K562 (cell line): ENCODE data around the gene NQO2. TPM values are rescaled to one million over a fixed set of nuclear protein-coding genes. Genes with fewer than 3 reads are reported as not detected.

Source experiments
- ATF2 ChIP-seq: sonication (generic); formaldehyde crosslinking; IDR thresholded peaks from 2 replicates; pipeline ENCODE4 v1.8.1; 2022; ENCODE audit warnings: missing genetic modification reagents
- GTF2B ChIP-seq: IDR thresholded peaks from 2 replicates; pipeline ENCODE4 v1.6.1; 2011; ENCODE audit not compliant: insufficient read length; ENCODE audit errors: extremely low read depth
- HDAC6 ChIP-seq: IDR thresholded peaks from 2 replicates; pipeline ENCODE4 v1.6.1; 2012; ENCODE audit warnings: low read depth, mild to moderate bottlenecking, control low read depth, inconsistent platforms, low read length, moderate library complexity
- MED1 ChIP-seq: sonication (generic); formaldehyde crosslinking; IDR thresholded peaks from 2 replicates; pipeline ENCODE4 v1.8.1; 2023; ENCODE audit warnings: missing genetic modification reagents, borderline replicate concordance
- POLR2AphosphoS2 ChIP-seq: IDR thresholded peaks from 2 replicates; pipeline ENCODE4 v1.6.1; 2012; ENCODE audit warnings: low read length, improper control_type of control experiment
- RBM22 ChIP-seq: fragments of 200-400 bp; formaldehyde crosslinking; IDR thresholded peaks from 2 replicates; pipeline ENCODE4 v1.6.1; 2018; ENCODE audit warnings: low read length, low read depth; ENCODE audit not compliant: poor library complexity, severe bottlenecking
- SAFB2 ChIP-seq: fragments of 200-400 bp; formaldehyde crosslinking; IDR thresholded peaks from 2 replicates; pipeline ENCODE4 v1.6.1; 2018; ENCODE audit warnings: borderline replicate concordance, low read length, low read depth, moderate library complexity; ENCODE audit not compliant: severe bottlenecking
- STAT6 ChIP-seq: sonication (generic); formaldehyde crosslinking; IDR thresholded peaks from 2 replicates; pipeline ENCODE4 v1.8.1; 2023; ENCODE audit warnings: mild to moderate bottlenecking, missing genetic modification reagents
- TEAD2 ChIP-seq: fragments of 450-650 bp; IDR thresholded peaks from 2 replicates; pipeline ENCODE4 v1.6.1; 2016; ENCODE audit warnings: missing genetic modification characterization, control low read depth, missing compliant biosample characterization
- ZBTB12 ChIP-seq: fragments of 250-450 bp; sonication (Bioruptor Pico); IDR thresholded peaks from 2 replicates; pipeline ENCODE4 v1.4.0; 2020
- ZFP91 ChIP-seq: sonication (generic); formaldehyde crosslinking; IDR thresholded peaks from 2 replicates; pipeline ENCODE4 v1.8.0; 2022; ENCODE audit warnings: mild to moderate bottlenecking, missing genetic modification reagents
- ZMIZ1 ChIP-seq, 2 experiments: fragments of 150-350 bp in 1 of 2; IDR thresholded peaks; 2 replicates each; pipeline ENCODE4 v1.6.1; 2012 to 2016; ENCODE audit warnings: low read depth in 2 of 2, low read length in 2 of 2, mild to moderate bottlenecking in 1 of 2, moderate library complexity in 1 of 2
- polyA plus RNA-seq, 8 experiments: library from polyadenylated mRNA; depleted of rRNA in 4 of 8; stranded (reverse) in 5 of 8; unstranded in 3 of 8; fragments of >200 nt; fragmentation: Nextera tagmentation in 2 of 8; fragmentation: Illumina TruSeq in 1 of 8; extraction: Ambion mirVana in 2 of 8; extraction: Trizol in 1 of 8; gene quantifications; 2 replicates each; pipeline versions ENCODE4 v1.2.1 to v1.2.3, GENCODE V29; 2011 to 2014; ENCODE audit warnings: inconsistent platforms in 1 of 8, missing spikeins in 1 of 8
- total RNA-seq, 7 experiments: library from RNA; depleted of rRNA in 6 of 7; stranded (reverse); fragments of >200 nt in 6 of 7; fragmentation: Illumina TruSeq in 2 of 7; extraction: Trizol in 2 of 7; gene quantifications; 2 replicates each; pipeline versions ENCODE4 v1.2.1 to v1.2.3, GENCODE V29; 2011 to 2021; ENCODE audit warnings: low replicate concordance in 1 of 7

Gene NQO2
- total and polyA plus RNA-seq, 9 of the 15 experiments (the other 6 are each of a cell fraction or from before 2014, with no cell fraction given), result 54.6 to 214 (median 116) TPM

- peak; percentile 57; the same call in 1 of the 2 replicates for TF ChIP-seq ATF2 (CRISPR knock-in tag)
- no peak for TF ChIP-seq SAFB2
- TF ChIP-seq STAT6 (CRISPR knock-in tag), result peak; percentile 64; the same call in 1 of the 2 replicates
- peak; percentile 90 for TF ChIP-seq RBM22
- no peak for TF ChIP-seq POLR2AphosphoS2
- no peak for TF ChIP-seq ZBTB12 (CRISPR knock-in tag)
- no peak for TF ChIP-seq TEAD2
- 0 out of 2 replicates have a peak, but pooled peaks have one; percentile 13 for TF ChIP-seq HDAC6
- TF ChIP-seq GTF2B, result no peak
- peak; percentile 43; the same call in 1 of the 2 replicates for TF ChIP-seq ZFP91 (CRISPR knock-in tag)
- no peak for TF ChIP-seq MED1 (CRISPR knock-in tag)
- no peak for TF ChIP-seq ZMIZ1 (IDR thresholded peaks at IDR 0.05; ENCODE audit: low read depth in 2 of 2, low read length in 2 of 2)
Observed at GRCh38 chr6:3063733-3064700, 64.3 kb downstream of the NQO2 start (continued).
